D721Med (cell line): ENCODE measurements around the gene NSUN7.
A peak's percentile ranks its signal among the peaks of the same experiment; 100 is the strongest.

Source experiments
- DNase-seq: peaks from one replicate; pipeline ENCODE4 v3.0.0; 2011; ENCODE audit warnings: low spot score; ENCODE audit not compliant: insufficient read length
- FAIRE-seq: peaks from 2 replicates; lab custom pipeline; 2011; peaks lifted over from hg19 to GRCh38; lab: Jason Lieb, UNC
- CTCF ChIP-seq: IDR thresholded peaks from 2 replicates; pipeline ENCODE4 v1.5.1; 2012; ENCODE audit warnings: mild to moderate bottlenecking, control low read depth; ENCODE audit not compliant: insufficient read depth; ENCODE audit errors: missing control alignments

Gene NSUN7

GRCh38 chr4:40723728-40724127 lies 26.0 kb upstream of the NSUN7 start:
- FAIRE-seq (no peak), DNase-seq (no peak)
- TF ChIP-seq CTCF = no peak

- FAIRE-seq = peak; percentile 77
- DNase-seq = no peak
- no peak for TF ChIP-seq CTCF
These were observed 21.4 kb upstream of the NSUN7 start for GRCh38 chr4:40728333-40728732.

- FAIRE-seq = no peak
- TF ChIP-seq CTCF = no peak
- DNase-seq = no peak
These were observed 20.2 kb upstream of the NSUN7 start for GRCh38 chr4:40729555-40729954.

GRCh38 chr4:40730091-40730679 lies 19.6 kb upstream of the NSUN7 start:
- DNase-seq (no peak), FAIRE-seq (no peak)
- TF ChIP-seq CTCF = no peak

- no peak for FAIRE-seq
- no peak for TF ChIP-seq CTCF
- DNase-seq = no peak
These were observed 18.4 kb upstream of the NSUN7 start for GRCh38 chr4:40731361-40731760.

- no peak for TF ChIP-seq CTCF
- FAIRE-seq (peak; percentile 41), DNase-seq (no peak)
These were observed 17.9 kb upstream of the NSUN7 start for GRCh38 chr4:40731792-40732245.

- FAIRE-seq (no peak), DNase-seq (no peak)
- no peak for TF ChIP-seq CTCF
These were observed 16.0 kb upstream of the NSUN7 start for GRCh38 chr4:40733752-40734151.
